C1 segment of cervical spinal cord (tissue), 14 donors: ENCODE data around the gene FRMD1.

ENCODE experiments used
- DNase-seq, 14 donors: peaks; one replicate each; lab custom pipeline; 2025; lab: John Stamatoyannopoulos, UW

The FRMD1 gene

GRCh38 chr6:168055696-168056489, 23.1 kb downstream of the FRMD1 start:
- DNase-seq = no peak

DNA sequence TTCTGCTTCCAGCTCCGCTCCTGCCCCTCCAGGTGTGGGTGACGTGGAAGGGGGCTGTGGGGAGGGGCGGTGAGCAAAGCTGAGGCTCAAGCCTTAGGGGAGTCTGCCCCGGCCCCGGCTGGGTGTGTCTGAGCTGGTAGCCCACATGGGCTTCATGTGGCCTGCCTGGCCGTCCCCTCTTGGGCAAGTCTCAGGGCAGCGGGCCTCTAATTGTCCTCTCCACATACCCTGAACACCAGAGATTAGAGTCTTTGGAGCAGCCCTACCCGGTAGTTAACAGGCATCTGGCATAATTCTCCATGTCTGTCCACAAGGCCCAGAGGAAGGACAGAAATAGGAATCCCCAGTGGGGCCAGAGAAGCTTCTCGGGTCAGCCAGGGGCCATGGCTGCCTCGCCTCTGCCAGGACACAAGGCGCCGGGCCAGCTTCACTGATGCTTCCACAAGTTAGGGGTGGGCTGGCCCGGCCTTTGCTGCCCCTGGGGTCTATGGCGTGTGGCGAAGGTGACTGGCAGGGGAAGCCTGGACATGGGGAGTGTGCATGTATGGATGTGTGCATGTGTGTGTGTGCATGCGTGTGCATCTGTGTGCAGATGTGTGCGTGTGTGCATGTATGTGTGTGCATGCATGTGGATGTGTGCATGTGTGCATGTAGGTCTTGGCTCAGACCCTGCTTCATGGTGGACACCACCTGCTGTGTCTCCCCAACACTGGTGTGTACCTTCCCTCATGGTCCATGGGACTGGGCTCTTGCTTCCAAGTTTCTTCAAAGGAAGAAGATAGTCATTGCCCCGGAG, 24.0 kb downstream of the FRMD1 start:
- no peak for DNase-seq

DNA sequence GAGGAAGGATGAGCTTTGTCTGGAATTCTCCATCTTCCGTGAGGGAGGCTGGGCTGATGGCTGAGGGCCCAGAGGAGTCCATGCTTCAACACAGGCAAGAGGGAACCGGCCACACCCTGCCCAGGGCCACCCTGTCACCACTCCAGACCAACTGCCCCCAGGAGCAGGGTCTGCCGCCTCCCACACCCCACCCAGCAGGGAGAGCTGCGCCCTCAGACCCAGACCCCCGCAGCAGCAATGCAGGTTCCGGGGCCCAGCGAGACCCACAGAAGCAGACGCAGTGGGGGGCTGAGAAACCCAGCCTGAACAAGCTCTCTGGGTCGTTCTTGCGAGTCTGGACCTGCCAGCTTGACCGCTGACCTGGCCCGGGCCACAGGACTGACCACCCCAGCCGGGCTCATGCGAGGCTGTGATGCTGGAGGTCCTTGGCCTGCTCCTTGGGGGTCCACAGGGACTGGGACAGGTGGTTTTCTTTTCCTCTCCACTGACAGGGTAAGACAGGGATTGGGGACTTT, 25.0 kb downstream of the FRMD1 start:
- no peak for DNase-seq

GRCh38 chr6:168053086-168053956, 25.7 kb downstream of the FRMD1 start:
- DNase-seq = no peak

- DNase-seq = peak in 1 of 14 donors; percentile 8
Observed at GRCh38 chr6:168052291-168052891, 26.6 kb downstream of the FRMD1 start.

DNA sequence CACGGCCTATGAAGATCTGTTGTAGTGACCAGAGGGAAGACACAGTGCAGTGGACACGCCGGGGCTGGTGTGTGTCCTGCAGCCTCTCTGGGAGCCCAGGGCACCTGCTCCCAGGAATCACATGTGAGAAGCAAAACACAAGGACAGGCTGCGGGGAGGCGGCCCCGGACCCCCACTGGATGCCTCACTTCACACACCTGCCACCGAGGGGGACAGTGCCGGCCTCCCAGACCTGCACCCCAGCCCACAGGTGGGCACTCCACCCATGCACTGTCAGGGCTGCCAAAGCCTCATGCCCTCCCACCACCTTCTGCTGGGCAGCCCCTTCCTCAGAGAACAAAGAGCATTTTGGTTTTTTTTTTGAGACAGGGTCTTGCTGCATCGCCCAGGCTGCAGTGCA, 27.4 kb downstream of the FRMD1 start:
- no peak for DNase-seq

- peak in 1 of 14 donors; percentile 13 for DNase-seq
Observed at GRCh38 chr6:168050881-168051586, 28.0 kb downstream of the FRMD1 start.

DNA sequence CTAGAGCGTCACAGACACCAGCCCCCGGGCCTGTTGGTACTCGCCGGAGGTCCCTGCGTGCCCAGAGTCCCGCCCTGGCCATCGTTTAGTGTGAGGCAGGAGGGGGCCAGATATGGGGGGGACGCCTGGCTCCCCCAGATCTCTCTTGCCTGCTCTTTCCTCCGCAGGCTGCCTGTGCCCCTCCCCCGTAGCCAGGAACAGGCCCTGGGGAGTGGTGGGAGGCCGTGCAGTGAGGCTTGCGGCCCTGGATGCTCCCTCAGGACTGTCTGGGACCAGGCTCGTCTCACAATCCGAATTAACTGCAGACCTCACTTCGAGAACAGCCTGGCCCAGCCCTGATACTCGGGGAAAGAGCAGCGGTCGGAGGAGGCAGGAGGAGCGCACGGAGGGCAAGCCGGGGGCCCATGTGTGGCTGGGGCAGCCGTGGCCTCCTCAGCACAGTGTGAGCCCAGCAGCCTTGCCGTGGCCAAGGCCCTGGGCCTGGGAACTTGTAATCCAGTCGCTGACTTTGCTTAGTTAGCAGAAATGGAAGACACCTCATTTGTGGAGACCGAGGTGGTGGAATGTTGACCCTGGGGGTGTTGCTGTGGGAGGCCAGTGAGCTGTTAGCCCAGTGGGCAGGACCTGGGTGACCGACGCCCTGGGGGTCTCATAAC, 28.7 kb downstream of the FRMD1 start:
- no peak for DNase-seq

- DNase-seq = no peak
Observed at GRCh38 chr6:168049706-168050224, 29.2 kb downstream of the FRMD1 start.

- no peak for DNase-seq
Observed at GRCh38 chr6:168049277-168049676, 29.7 kb downstream of the FRMD1 start.

DNA sequence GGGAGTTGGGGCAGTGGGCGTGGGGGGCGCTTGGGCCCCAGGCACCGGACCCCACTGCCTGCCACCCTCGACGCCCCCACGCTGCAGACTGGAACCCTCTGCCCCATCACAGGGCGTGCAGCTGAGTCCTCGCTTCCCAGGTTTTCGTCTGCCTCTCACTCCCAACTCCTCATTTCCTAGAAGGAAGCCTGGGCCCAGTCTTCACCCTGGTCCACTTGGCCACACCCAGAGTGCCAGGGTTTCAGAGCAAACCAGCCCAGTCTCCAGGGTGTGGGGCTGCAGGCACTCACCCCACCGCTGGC, 30.3 kb downstream of the FRMD1 start:
- DNase-seq = no peak

DNA sequence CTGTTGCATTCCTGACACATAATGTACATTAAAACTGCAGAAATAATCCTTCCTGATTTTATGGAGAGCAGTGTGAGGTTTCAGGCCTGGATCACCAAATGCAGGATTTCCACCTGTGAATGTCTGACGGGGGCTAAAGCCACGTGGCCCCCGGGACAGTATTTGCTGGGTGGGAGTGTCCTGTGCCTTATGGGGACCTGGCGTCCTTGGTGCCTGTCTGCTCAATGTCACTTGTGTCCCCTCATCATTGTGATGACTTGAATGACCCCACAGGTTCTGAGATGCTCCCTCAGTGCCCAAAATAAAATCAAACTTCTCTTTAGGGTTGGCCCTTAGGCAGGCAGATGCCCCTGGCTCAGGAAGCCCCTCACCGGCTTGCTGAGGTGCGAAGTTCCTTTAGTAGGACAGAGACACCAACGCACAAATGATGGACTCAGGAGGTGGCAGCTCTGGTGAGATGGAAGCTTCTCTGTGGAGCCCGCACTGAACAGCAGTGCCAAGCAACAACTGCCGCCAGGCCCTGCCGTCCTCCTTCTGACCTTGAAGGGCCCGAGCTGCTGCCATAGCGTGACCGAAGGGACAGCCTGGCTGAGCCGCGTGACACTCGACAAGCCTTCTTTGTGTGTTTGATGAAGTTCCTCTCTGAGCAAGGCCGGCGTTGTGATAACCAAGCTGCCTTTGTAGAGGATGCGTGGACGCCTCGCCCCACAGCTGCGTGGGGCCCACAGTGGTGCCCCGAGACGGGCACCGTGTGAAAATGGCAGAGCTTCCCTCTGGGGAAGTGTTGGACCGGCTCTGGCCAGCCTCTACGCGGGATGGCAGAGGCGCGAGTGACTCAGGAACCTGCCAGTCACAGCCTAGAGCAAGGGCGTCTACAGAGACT, 30.9 kb downstream of the FRMD1 start:
- peak in 11 of 14 donors; percentile 31 to 84 (median 72) for DNase-seq

GRCh38 chr6:168046696-168047095, 32.3 kb downstream of the FRMD1 start:
- no peak for DNase-seq

- peak in 1 of 14 donors; percentile 12 for DNase-seq
Observed at GRCh38 chr6:168045706-168046620, 33.0 kb downstream of the FRMD1 start.

DNA sequence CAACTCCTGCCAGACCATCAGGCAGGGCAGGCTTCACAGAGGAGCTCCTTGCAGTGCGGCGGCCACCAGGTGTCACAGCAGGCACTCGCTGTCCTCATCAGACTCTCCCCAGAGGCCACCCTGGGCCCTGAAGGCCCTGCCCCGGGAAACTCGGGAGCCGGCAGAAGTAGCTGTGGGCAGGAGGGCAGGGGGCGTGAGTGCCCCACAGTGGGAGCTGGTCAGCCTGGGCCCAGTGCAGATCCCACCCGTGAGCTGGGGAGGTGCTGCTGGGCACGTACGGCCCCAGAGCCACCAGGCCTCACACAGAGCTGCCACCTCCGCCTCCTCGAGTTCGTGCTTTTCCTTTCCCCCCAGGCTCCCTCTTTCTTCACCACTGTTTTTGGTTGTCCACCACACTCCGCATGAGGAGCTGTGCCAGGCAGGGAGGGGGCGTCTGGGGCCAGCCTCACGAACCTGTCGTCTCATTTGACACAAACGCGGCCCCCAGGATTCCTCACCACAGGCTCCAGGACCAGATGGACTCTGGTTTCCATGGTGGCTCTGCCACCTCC, 33.8 kb downstream of the FRMD1 start:
- no peak for DNase-seq

- DNase-seq = no peak
Observed at GRCh38 chr6:168044521-168045130, 34.4 kb downstream of the FRMD1 start.

- DNase-seq = no peak
Observed at GRCh38 chr6:168043848-168044415, 35.1 kb downstream of the FRMD1 start.
